Kidney (tissue), 14 donors: Measurements from ENCODE around the gene TAP1. TPM values are rescaled to one million over a fixed set of nuclear protein-coding genes. Genes with fewer than 3 reads are reported as not detected.
"Not testable (repeated sequence)": the region's sequence is repeated elsewhere in the genome, so short reads cannot be mapped to it uniquely, and the experiment has no call there.

ENCODE experiments used
- DNase-seq, 5 donors: peaks; one replicate each; pipeline ENCODE4 v3.0.0-alpha.2; 2013 to 2020
- FAIRE-seq: peaks from 2 replicates; lab custom pipeline; 2012; peaks lifted over from hg19 to GRCh38; lab: Jason Lieb, UNC
- H3K27ac ChIP-seq, 2 donors: one replicate each; pipeline ENCODE4 v1.7.0; 2013; ENCODE audit warnings: low read depth in 2 of 2, low read length in 2 of 2, inconsistent platforms in 1 of 2
- H3K27me3 ChIP-seq: one replicate; pipeline ENCODE4 v1.7.1; 2013; ENCODE audit warnings: low read length, inconsistent platforms; ENCODE audit not compliant: control insufficient read depth, insufficient read depth
- H3K36me3 ChIP-seq, 3 donors: one replicate each; pipeline versions ENCODE4 v1.7.0 to v1.7.1; 2013; ENCODE audit warnings: low read length in 3 of 3, control low read depth in 1 of 3, inconsistent platforms in 1 of 3; ENCODE audit not compliant: insufficient read depth in 3 of 3, control insufficient read depth in 2 of 3
- H3K4me1 ChIP-seq, 3 donors: one replicate each; pipeline versions ENCODE4 v1.7.0 to v1.7.1; 2013; ENCODE audit warnings: low read length in 3 of 3, inconsistent platforms in 1 of 3, low read depth in 1 of 3; ENCODE audit not compliant: control insufficient read depth in 2 of 3, insufficient read depth in 2 of 3
- H3K4me3 ChIP-seq, 3 donors: one replicate each; pipeline versions ENCODE4 v1.7.0 to v1.8.1; 2013; ENCODE audit warnings: low read length in 3 of 3, control low read depth in 1 of 3, inconsistent platforms in 1 of 3
- H3K9ac ChIP-seq, 3 donors: one replicate each; pipeline versions ENCODE4 v1.7.0 to v1.7.1; 2013; ENCODE audit warnings: low read length in 3 of 3, control low read depth in 1 of 3, inconsistent platforms in 1 of 3
- H3K9me3 ChIP-seq, 3 donors: one replicate each; pipeline versions ENCODE4 v1.7.0 to v1.7.1; 2013; ENCODE audit warnings: low read length in 3 of 3, control low read depth in 1 of 3, inconsistent platforms in 1 of 3; ENCODE audit not compliant: control insufficient read depth in 2 of 3, insufficient read depth in 1 of 3
- CTCF ChIP-seq: IDR thresholded peaks from 3 replicates; pipeline ENCODE4 v1.5.1; 2012; ENCODE audit warnings: mild to moderate bottlenecking, moderate library complexity, borderline replicate concordance; ENCODE audit not compliant: insufficient read depth; ENCODE audit errors: extremely low read depth
- intact Hi-C: fragments of 100-400 bp; cut with DNase I; formaldehyde crosslinking; loops from one replicate; pipeline ENCODE4 v1.11.1; 2022
- polyA plus RNA-seq: library from polyadenylated mRNA; stranded (reverse); fragments of 350-450 nt; fragmentation: Illumina TruSeq; extraction: RNeasy Lipid Tissue Mini Kit (QIAGEN cat#74804); gene quantifications from one replicate; pipeline ENCODE4 v1.2.3, GENCODE V29; 2014; ENCODE audit warnings: low read depth, low replicate concordance; ENCODE audit not compliant: insufficient read depth
- total RNA-seq: library from RNA; stranded (reverse); fragmentation: NEBNext Ultra II Directional; extraction: Animal tissue kit (Norgen Biotek cat#: 25700); gene quantifications from one replicate; pipeline ENCODE4 v1.2.1, GENCODE V29; 2021
- donor health status: control.
- donor health status: control.
- donor health status: control.
- donor health status: control.
- donor health status: control.
- donor health status: DM: yes; HTN: yes; CAD: no.
- donor health status: Normal renal cell carcinoma (clear cell type).

The TAP1 gene
- total and polyA plus RNA-seq, 2 donors from 2014 or later, result 32.1 to 45.4 TPM

DNA sequence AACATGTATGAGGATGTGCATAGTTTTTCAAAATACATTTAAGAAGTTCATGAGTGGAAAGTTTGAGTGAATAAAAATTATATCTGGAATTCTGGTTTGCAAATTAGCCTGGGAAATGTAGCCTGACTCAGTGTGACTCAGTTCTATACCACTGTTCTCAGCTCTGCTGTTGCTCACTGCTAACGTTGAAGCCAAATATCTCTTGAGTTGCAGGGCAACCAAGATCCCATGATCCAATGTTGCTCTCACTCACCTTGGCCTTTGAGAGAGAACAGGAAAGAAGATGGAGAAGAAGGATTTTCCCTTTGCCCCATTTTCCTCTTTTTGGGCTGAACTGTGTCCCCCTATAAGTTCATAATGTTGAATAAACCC is 29.4 kb upstream of the TAP1 start:
- Histone ChIP-seq H3K27me3 (peaks cover 11% of the 10 kb centered on the region), H3K9me3 (no peaks in the 10 kb centered on the region), H3K4me3 (no peak overlapping the region), H3K4me1 (peaks cover 0 to 4% (median 2%) of the 10 kb centered on the region in 3 donors), H3K27ac (no peak overlapping the region), H3K36me3 (no peaks in the 10 kb centered on the region), H3K9ac (no peak overlapping the region)
- intact Hi-C loops, result no loop called here
- DNase-seq, result no peak
- no peak for TF ChIP-seq CTCF
- no peak for FAIRE-seq

GRCh38 chr6:32880962-32881361 is 27.5 kb upstream of the TAP1 start:
- H3K27ac ChIP-seq, H3K36me3 ChIP-seq, H3K9me3 ChIP-seq, H3K9ac ChIP-seq, H3K4me1 ChIP-seq, FAIRE-seq, DNase-seq, H3K4me3 ChIP-seq, intact Hi-C loops: not testable (repeated sequence)
- peaks cover 11% of the 10 kb centered on the region for H3K27me3 ChIP-seq

DNA sequence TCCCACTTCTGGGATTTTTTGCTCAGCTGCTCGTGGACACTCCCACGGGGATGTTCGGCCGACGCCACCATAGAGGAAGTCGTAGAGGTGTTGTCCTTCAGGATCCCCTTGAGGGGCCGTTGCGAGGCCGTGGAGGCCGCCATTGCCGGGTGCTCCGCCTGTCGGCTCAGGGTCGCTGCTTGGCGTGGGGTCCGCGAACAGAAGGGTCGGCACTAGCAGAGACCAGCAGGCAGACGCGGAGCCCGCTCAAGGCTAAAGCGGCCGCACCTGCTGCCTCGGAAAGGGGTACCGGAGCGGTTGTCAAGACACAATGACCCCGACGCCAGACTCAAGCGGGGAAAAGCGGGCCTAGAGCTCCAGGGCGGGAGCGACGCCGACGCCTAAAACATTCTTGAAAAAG is 26.2 kb upstream of the TAP1 start:
- TF ChIP-seq CTCF, result no peak
- H3K27me3 ChIP-seq, result peaks cover 13% of the 10 kb centered on the region
- no peaks in the 10 kb centered on the region for H3K36me3 ChIP-seq
- H3K4me1 ChIP-seq, result no peaks in the 10 kb centered on the region
- DNase-seq (peak in 2 of 5 donors; percentile 13 to 72), FAIRE-seq (no peak)
- intact Hi-C loops, result no loop called here
- H3K9ac ChIP-seq, result no peak overlapping the region
- H3K4me3 ChIP-seq, result peak overlapping the region in 1 of 3 donors; percentile 22
- H3K27ac ChIP-seq, result no peak overlapping the region
- H3K9me3 ChIP-seq, result no peaks in the 10 kb centered on the region

- Histone ChIP-seq H3K4me1 (no peaks in the 10 kb centered on the region), H3K36me3 (no peaks in the 10 kb centered on the region), H3K27me3 (peaks cover 13% of the 10 kb centered on the region), H3K9me3 (no peaks in the 10 kb centered on the region), H3K27ac (no peak overlapping the region), H3K4me3 (no peak overlapping the region), H3K9ac (no peak overlapping the region)
- DNase-seq (no peak), FAIRE-seq (no peak)
- intact Hi-C loops, result no loop called here
- TF ChIP-seq CTCF, result no peak
Measured at GRCh38 chr6:32876603-32877002, 23.1 kb upstream of the TAP1 start.

DNA sequence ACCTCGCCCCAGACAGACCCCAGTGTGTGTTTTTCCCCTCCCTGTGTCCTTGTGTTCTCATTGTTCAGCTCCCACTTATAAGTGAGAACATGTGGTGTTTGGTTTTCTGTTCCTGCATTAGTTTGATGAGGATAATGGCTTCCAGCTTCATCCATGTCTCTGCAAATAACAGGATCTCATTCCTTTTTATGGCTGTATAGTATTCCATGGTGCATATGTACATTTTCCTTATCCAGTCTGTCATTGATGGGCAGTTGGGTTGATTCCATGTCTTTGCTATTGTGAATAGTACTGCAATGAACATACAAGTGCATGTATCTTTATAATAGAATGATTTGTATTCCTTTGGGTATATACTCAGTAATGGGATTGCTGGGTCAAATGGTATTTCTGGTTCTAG is 20.4 kb upstream of the TAP1 start:
- H3K36me3 ChIP-seq, H3K27ac ChIP-seq, H3K27me3 ChIP-seq, FAIRE-seq, DNase-seq, intact Hi-C loops, H3K4me1 ChIP-seq, H3K9me3 ChIP-seq, H3K9ac ChIP-seq, H3K4me3 ChIP-seq: not testable (repeated sequence)
